Measurements from ENCODE around the gene TRIM28. TPM values are rescaled to one million over a fixed set of nuclear protein-coding genes. Genes with fewer than 3 reads are reported as not detected.

Gene TRIM28
- total and polyA plus RNA-seq, 2 experiments from 2014 or later, result 159 to 191 TPM

GRCh38 chr19:58584498-58585441, 40.9 kb downstream of the TRIM28 start:
- Histone ChIP-seq H3K9me3 (ENCODE audit: low read depth) (no peaks in the 10 kb centered on the region), H3K4me2 (no peak overlapping the region), H3K79me2 (peaks cover 5% of the 10 kb centered on the region), H4K20me1 (ENCODE audit: insufficient read depth, poor library complexity, severe bottlenecking) (no peaks in the 10 kb centered on the region), H2AFZ (no peak overlapping the region), H3K36me3 (replicated peaks; ENCODE audit: insufficient read depth, low read depth) (no peaks in the 10 kb centered on the region), H3K9me2 (replicated peaks; ENCODE audit: insufficient read depth) (no peaks in the 10 kb centered on the region), H3K4me3 (no peak overlapping the region), H3K27ac (no peak overlapping the region), H3K4me1 (ENCODE audit: insufficient read depth) (peaks cover 3% of the 10 kb centered on the region), H3K27me3 (no peaks in the 10 kb centered on the region)
- DNase-seq (ENCODE audit: low spot score), result no peak
- TF ChIP-seq EZH2 (IDR thresholded peaks at IDR 0.05; ENCODE audit: borderline replicate concordance), result no peak
- no peak for TF ChIP-seq EZH2phosphoT487 (IDR thresholded peaks at IDR 0.05; ENCODE audit: low read depth, severe bottlenecking, unreplicated experiment)
- TF ChIP-seq CTCF (IDR thresholded peaks at IDR 0.05; ENCODE audit: poor library complexity), result no peak
- 68% methylated on average over 9 of the region's 9 CpGs for WGBS (ENCODE audit: low lambda C conversion rate, missing lambda C conversion rate)

- Histone ChIP-seq H3K4me2 (no peak overlapping the region), H3K27me3 (no peaks in the 10 kb centered on the region), H3K27ac (no peak overlapping the region), H3K9me2 (replicated peaks; ENCODE audit: insufficient read depth) (no peaks in the 10 kb centered on the region), H3K36me3 (replicated peaks; ENCODE audit: insufficient read depth, low read depth) (no peaks in the 10 kb centered on the region), H3K79me2 (no peaks in the 10 kb centered on the region), H3K4me1 (ENCODE audit: insufficient read depth) (peaks cover 3% of the 10 kb centered on the region), H3K9me3 (ENCODE audit: low read depth) (no peaks in the 10 kb centered on the region), H3K4me3 (no peak overlapping the region), H2AFZ (no peak overlapping the region), H4K20me1 (ENCODE audit: insufficient read depth, poor library complexity, severe bottlenecking) (no peaks in the 10 kb centered on the region)
- no peak for DNase-seq (ENCODE audit: low spot score)
- WGBS (ENCODE audit: low lambda C conversion rate, missing lambda C conversion rate), result 87% methylated on average over 5 of the region's 6 CpGs
- no peak for TF ChIP-seq EZH2 (IDR thresholded peaks at IDR 0.05; ENCODE audit: borderline replicate concordance)
- no peak for TF ChIP-seq CTCF (IDR thresholded peaks at IDR 0.05; ENCODE audit: poor library complexity)
- no peak for TF ChIP-seq EZH2phosphoT487 (IDR thresholded peaks at IDR 0.05; ENCODE audit: low read depth, severe bottlenecking, unreplicated experiment)
Observed at GRCh38 chr19:58585442-58586132, 41.7 kb downstream of the TRIM28 start.

GRCh38 chr19:58586133-58586765, 42.4 kb downstream of the TRIM28 start:
- no peaks in the 10 kb centered on the region for H4K20me1 ChIP-seq (ENCODE audit: insufficient read depth, poor library complexity, severe bottlenecking)
- no peaks in the 10 kb centered on the region for H3K9me2 ChIP-seq (replicated peaks; ENCODE audit: insufficient read depth)
- H3K36me3 ChIP-seq (replicated peaks; ENCODE audit: insufficient read depth, low read depth), result no peaks in the 10 kb centered on the region
- WGBS (ENCODE audit: low lambda C conversion rate, missing lambda C conversion rate), result 96% methylated on average over 4 of the region's 4 CpGs
- H3K27me3 ChIP-seq, result no peaks in the 10 kb centered on the region
- H3K4me1 ChIP-seq (ENCODE audit: insufficient read depth), result peaks cover 3% of the 10 kb centered on the region
- TF ChIP-seq EZH2phosphoT487 (IDR thresholded peaks at IDR 0.05; ENCODE audit: low read depth, severe bottlenecking, unreplicated experiment) (no peak), EZH2 (IDR thresholded peaks at IDR 0.05; ENCODE audit: borderline replicate concordance) (no peak), CTCF (IDR thresholded peaks at IDR 0.05; ENCODE audit: poor library complexity) (no peak)
- H2AFZ ChIP-seq, result no peak overlapping the region
- H3K79me2 ChIP-seq, result no peaks in the 10 kb centered on the region
- no peak overlapping the region for H3K4me3 ChIP-seq
- no peaks in the 10 kb centered on the region for H3K9me3 ChIP-seq (ENCODE audit: low read depth)
- H3K4me2 ChIP-seq, result no peak overlapping the region
- H3K27ac ChIP-seq, result no peak overlapping the region
- DNase-seq (ENCODE audit: low spot score), result no peak

Small RNAs within 50 kb of the gene (microRNA-seq; reads per million reads assigned to microRNA genes)
- 2.7 reads per million for gene MIR6807

Small RNAs within 50 kb of the gene (small RNA-seq; reads per million reads assigned to genes)
- gene MIR6807 (0.12 reads per million), gene RN7SL525P (not detected)

Other genes with a start within 250 kb of the TRIM28 start
- 57.9 and 73.2 TPM in 2 replicates for gene ERVK3-1, start 238.7 kb upstream of the TRIM28 start, total RNA-seq
- 68.9 and 71.7 TPM in 2 replicates for gene ERVK3-1, start 238.7 kb upstream of the TRIM28 start, polyA plus RNA-seq
- 1.3 and 2.0 TPM in 2 replicates for gene ZSCAN22, start 217.1 kb upstream of the TRIM28 start, total RNA-seq
- gene ZSCAN22, start 217.1 kb upstream of the TRIM28 start, polyA plus RNA-seq, result 2.2 and 3.0 TPM in 2 replicates
- gene A1BG, start 190.6 kb upstream of the TRIM28 start, total RNA-seq, result 35.9 and 45.5 TPM in 2 replicates
- gene A1BG, start 190.6 kb upstream of the TRIM28 start, polyA plus RNA-seq, result 106 and 108 TPM in 2 replicates
- 1.5 and 1.6 TPM in 2 replicates for gene ZNF497, start 181.3 kb upstream of the TRIM28 start, total RNA-seq
- 3.3 and 4.3 TPM in 2 replicates for gene ZNF497, start 181.3 kb upstream of the TRIM28 start, polyA plus RNA-seq
- 5.0 and 5.9 TPM in 2 replicates for gene ZNF837, start 163.0 kb upstream of the TRIM28 start, total RNA-seq
- 5.4 and 9.7 TPM in 2 replicates for gene ZNF837, start 163.0 kb upstream of the TRIM28 start, polyA plus RNA-seq
- 1,644 and 2,420 TPM in 2 replicates for gene RPS5, start 156.8 kb upstream of the TRIM28 start, total RNA-seq
- 562 and 565 TPM in 2 replicates for gene RPS5, start 156.8 kb upstream of the TRIM28 start, polyA plus RNA-seq
- not detected in 2 replicates for gene RNF225, start 148.4 kb upstream of the TRIM28 start, total RNA-seq
- gene RNF225, start 148.4 kb upstream of the TRIM28 start, polyA plus RNA-seq, result 0.47 TPM in 1 of 2 replicates, not detected in the other
- 4.5 and 5.5 TPM in 2 replicates for gene ZNF584, start 135.4 kb upstream of the TRIM28 start, total RNA-seq
- gene ZNF584, start 135.4 kb upstream of the TRIM28 start, polyA plus RNA-seq, result 4.5 and 7.9 TPM in 2 replicates
- gene ZNF132, start 103.9 kb upstream of the TRIM28 start, total RNA-seq, result 1.0 and 1.5 TPM in 2 replicates
- gene ZNF132, start 103.9 kb upstream of the TRIM28 start, polyA plus RNA-seq, result 0.35 and 0.95 TPM in 2 replicates
- 5.8 and 7.0 TPM in 2 replicates for gene ZNF324B, start 92.4 kb upstream of the TRIM28 start, total RNA-seq
- gene ZNF324B, start 92.4 kb upstream of the TRIM28 start, polyA plus RNA-seq, result 1.9 and 2.4 TPM in 2 replicates
- 8.7 and 13.1 TPM in 2 replicates for gene ZNF324, start 77.0 kb upstream of the TRIM28 start, total RNA-seq
- 9.1 and 9.3 TPM in 2 replicates for gene ZNF324, start 77.0 kb upstream of the TRIM28 start, polyA plus RNA-seq
- 11.2 and 20.5 TPM in 2 replicates for gene ZNF446, start 67.7 kb upstream of the TRIM28 start, total RNA-seq
- 13.8 and 20.7 TPM in 2 replicates for gene ZNF446, start 67.7 kb upstream of the TRIM28 start, polyA plus RNA-seq
- gene SLC27A5, start 32.1 kb upstream of the TRIM28 start, total RNA-seq, result 8.4 and 9.0 TPM in 2 replicates
- gene SLC27A5, start 32.1 kb upstream of the TRIM28 start, polyA plus RNA-seq, result 13.8 and 19.1 TPM in 2 replicates
- 3.3 and 5.4 TPM in 2 replicates for gene ZBTB45, start 24.3 kb upstream of the TRIM28 start, total RNA-seq
- 18.5 and 21.6 TPM in 2 replicates for gene ZBTB45, start 24.3 kb upstream of the TRIM28 start, polyA plus RNA-seq
- 88.4 and 122 TPM in 2 replicates for gene CHMP2A, start 11.0 kb downstream of the TRIM28 start, total RNA-seq
- 188 and 196 TPM in 2 replicates for gene CHMP2A, start 11.0 kb downstream of the TRIM28 start, polyA plus RNA-seq
- 48.5 and 54.4 TPM in 2 replicates for gene UBE2M, start 14.5 kb downstream of the TRIM28 start, total RNA-seq
- gene UBE2M, start 14.5 kb downstream of the TRIM28 start, polyA plus RNA-seq, result 111 TPM in 2 replicates
- 19.0 and 23.5 TPM in 2 replicates for gene MZF1, start 29.3 kb downstream of the TRIM28 start, total RNA-seq
- gene MZF1, start 29.3 kb downstream of the TRIM28 start, polyA plus RNA-seq, result 19.9 and 29.0 TPM in 2 replicates

Measured in hepatocyte (in vitro differentiated cells).